Ishikawa (cell line): ENCODE data around the gene CUEDC1.

ENCODE experiments used
- CREB1 ChIP-seq: IDR thresholded peaks from 2 replicates; pipeline ENCODE4 v1.6.1; 2012; ENCODE audit warnings: low read depth
- EGR1 ChIP-seq: IDR thresholded peaks from 2 replicates; pipeline ENCODE4 v1.6.1; 2012
- EP300 ChIP-seq: IDR thresholded peaks from 2 replicates; pipeline ENCODE4 v1.6.1; 2012; ENCODE audit warnings: borderline replicate concordance
- NFIC ChIP-seq: IDR thresholded peaks from 2 replicates; pipeline ENCODE4 v1.6.1; 2012
- RAD21 ChIP-seq: IDR thresholded peaks from 2 replicates; pipeline ENCODE4 v1.6.1; 2012; ENCODE audit warnings: low read depth
- TF ChIP-seq, protein P1 (sequence below): IDR thresholded peaks from 2 replicates; pipeline ENCODE4 v1.6.1; 2012
- TF ChIP-seq, protein P2 (sequence below): IDR thresholded peaks from 2 replicates; pipeline ENCODE4 v1.6.1; 2012; ENCODE audit warnings: low read depth, mild to moderate bottlenecking

DNA sequence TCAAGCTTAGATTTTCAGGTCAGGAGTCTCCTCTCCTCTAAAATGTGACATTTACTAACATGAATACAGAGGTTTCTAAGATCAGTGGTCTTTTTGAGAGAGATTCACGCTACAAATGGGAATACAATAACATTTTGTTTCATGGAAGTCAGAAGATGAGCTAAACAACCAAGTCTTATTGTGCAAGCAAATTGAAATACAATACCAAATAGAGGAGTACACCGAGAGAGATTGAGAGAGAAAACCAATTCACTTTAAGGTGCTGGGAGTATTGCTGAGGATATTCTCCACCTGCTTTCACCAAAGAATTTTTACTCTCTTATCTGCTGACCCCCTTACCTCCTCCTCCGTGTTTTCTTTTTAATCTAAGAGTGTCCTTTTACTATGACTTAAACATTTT lies 21.4 kb upstream of the CUEDC1 start:
- TF ChIP-seq EGR1, result no peak
- no peak for TF ChIP-seq RAD21
- no peak for TF ChIP-seq CREB1
- no peak for TF ChIP-seq EP300
- TF ChIP-seq, protein P1, sequence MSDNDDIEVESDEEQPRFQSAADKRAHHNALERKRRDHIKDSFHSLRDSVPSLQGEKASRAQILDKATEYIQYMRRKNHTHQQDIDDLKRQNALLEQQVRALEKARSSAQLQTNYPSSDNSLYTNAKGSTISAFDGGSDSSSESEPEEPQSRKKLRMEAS, result no peak
- TF ChIP-seq, protein P2, sequence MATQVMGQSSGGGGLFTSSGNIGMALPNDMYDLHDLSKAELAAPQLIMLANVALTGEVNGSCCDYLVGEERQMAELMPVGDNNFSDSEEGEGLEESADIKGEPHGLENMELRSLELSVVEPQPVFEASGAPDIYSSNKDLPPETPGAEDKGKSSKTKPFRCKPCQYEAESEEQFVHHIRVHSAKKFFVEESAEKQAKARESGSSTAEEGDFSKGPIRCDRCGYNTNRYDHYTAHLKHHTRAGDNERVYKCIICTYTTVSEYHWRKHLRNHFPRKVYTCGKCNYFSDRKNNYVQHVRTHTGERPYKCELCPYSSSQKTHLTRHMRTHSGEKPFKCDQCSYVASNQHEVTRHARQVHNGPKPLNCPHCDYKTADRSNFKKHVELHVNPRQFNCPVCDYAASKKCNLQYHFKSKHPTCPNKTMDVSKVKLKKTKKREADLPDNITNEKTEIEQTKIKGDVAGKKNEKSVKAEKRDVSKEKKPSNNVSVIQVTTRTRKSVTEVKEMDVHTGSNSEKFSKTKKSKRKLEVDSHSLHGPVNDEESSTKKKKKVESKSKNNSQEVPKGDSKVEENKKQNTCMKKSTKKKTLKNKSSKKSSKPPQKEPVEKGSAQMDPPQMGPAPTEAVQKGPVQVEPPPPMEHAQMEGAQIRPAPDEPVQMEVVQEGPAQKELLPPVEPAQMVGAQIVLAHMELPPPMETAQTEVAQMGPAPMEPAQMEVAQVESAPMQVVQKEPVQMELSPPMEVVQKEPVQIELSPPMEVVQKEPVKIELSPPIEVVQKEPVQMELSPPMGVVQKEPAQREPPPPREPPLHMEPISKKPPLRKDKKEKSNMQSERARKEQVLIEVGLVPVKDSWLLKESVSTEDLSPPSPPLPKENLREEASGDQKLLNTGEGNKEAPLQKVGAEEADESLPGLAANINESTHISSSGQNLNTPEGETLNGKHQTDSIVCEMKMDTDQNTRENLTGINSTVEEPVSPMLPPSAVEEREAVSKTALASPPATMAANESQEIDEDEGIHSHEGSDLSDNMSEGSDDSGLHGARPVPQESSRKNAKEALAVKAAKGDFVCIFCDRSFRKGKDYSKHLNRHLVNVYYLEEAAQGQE, result no peak
- no peak for TF ChIP-seq NFIC
